ENCODE results near the gene TMEM86B. TPM values are rescaled to one million over a fixed set of nuclear protein-coding genes. Genes with fewer than 3 reads are reported as not detected.

Gene TMEM86B
- total RNA-seq, 2 experiments from 2014 or later, result 11.0 to 13.8 TPM

DNA sequence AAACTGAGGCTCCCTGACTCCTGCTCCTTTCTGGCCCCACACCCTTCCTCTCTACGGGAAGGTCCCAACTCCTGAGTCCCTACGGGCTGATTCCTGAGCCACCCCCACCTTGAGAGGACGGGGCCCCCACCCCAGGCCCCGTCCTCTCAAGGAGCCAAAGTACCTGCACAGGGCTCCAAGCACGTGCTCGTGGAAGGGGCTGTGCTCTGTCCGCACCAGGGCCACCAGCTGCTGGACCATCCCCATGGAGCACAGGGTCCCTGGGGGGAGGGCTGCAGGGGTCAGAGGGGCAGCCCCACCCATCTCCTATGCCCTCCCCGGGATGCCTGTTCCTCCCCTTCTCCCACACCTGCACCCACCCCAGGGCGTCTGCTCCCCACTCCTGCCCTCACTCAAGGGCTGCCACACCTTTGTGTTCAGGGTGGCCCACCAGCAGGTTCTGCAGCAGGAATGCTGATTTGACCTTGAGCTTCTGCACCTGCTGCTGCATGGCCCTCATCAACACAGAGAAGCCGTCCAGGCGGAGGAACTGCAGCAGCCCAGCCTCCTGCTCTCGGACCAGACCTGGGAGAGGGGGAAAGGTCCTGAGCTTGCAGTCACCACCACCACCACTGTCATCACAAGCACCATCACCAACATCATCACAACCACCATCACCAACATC, 37.3 kb upstream of the TMEM86B start:
- no peak overlapping the region for H3K27ac Mint-ChIP-seq
- H3K9me3 Mint-ChIP-seq (ENCODE audit: insufficient read depth), result no peaks in the 10 kb centered on the region
- DNase-seq (no peak), ATAC-seq (no peak)
- H3K4me3 Mint-ChIP-seq, result no peak overlapping the region
- CTCF ChIA-PET, result no interaction called here
- H3K36me3 Mint-ChIP-seq (ENCODE audit: low read depth), result peaks cover 10% of the 10 kb centered on the region
- POLR2A ChIA-PET, result no interaction called here
- H3K27me3 Mint-ChIP-seq (ENCODE audit: low read depth), result no peaks in the 10 kb centered on the region
- peaks cover 2% of the 10 kb centered on the region for H3K4me1 Mint-ChIP-seq (ENCODE audit: low read depth)

DNA sequence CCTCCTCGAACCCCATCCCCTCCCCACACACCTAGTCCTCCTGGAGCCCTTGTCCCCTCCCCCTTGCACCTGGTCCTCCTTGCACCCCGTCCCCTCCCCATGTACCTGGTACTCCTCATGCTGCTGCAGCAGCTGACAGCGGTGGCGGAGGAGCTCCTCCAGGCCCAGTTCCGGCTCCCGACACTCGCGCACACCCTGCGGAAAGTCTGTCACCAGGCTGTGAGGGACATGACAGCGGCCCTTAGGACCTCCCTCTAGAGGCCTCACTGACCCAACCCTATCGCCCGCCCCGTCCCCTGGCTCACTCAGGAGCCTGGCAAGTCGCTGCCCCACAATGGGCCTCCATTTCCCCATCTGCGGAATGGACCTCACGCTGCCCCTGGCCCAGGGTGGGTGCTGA, 36.6 kb upstream of the TMEM86B start:
- POLR2A ChIA-PET, result no interaction called here

DNA sequence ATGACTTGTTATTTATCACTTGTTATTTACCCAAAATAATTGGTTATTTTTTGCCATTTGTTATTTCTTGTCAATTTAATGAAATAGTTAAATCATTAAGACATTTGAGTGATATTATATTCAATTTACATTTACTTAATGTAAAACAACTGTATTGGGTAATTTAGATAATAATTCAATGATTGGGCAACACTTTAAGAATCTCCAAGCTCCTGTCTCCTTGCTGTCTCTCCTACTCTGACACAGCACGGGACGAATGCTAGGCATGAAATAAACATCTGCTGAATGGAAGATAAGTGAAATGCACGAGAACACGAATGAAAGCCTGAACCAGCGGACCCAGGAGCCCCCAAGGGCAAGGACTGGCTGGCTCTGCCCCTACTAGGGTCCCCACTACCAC, 36.0 kb upstream of the TMEM86B start:
- no peaks in the 10 kb centered on the region for H3K9me3 Mint-ChIP-seq (ENCODE audit: insufficient read depth)
- ATAC-seq, result no peak

More for the DNA sequence above, 36.6 kb upstream of the TMEM86B start:
- Mint-ChIP-seq H3K36me3 (ENCODE audit: low read depth) (peaks cover 10% of the 10 kb centered on the region), H3K4me1 (ENCODE audit: low read depth) (peaks cover 7% of the 10 kb centered on the region), H3K9me3 (ENCODE audit: insufficient read depth) (no peaks in the 10 kb centered on the region), H3K27me3 (ENCODE audit: low read depth) (no peaks in the 10 kb centered on the region), H3K4me3 (no peak overlapping the region), H3K27ac (no peak overlapping the region)
- CTCF ChIA-PET, result no interaction called here
- ATAC-seq (no peak), DNase-seq (no peak)

DNA sequence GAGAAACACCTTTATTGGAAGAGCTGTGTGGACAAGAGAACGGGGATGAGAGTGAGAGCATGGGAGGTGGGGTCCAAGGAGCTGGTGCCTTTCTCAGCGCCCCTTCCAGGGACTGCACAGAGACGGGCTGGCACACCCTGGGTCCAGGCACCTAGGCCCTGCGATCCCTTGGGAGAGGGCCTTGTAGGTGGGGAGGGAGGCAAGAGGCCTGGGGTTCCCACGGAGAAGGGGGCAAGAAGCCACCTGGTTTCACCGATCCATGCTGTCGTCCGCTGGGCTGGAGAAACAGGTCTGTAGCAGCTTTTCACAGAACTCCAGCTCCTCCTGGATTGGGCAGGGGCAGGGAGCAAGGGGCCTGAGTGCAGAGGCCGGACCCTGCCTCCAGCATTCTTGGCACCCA, 33.8 kb upstream of the TMEM86B start:
- DNase-seq, result no peak
- H3K36me3 Mint-ChIP-seq (ENCODE audit: low read depth), result peaks cover 15% of the 10 kb centered on the region
- no peaks in the 10 kb centered on the region for H3K9me3 Mint-ChIP-seq (ENCODE audit: insufficient read depth)
- CTCF ChIA-PET, result interaction anchor here (0.9 to 1.3 kb wide), 2 partner anchors 8 to 30 kb away, joined by 4 read pairs; no protein-coding TSS in a partner anchor
- ATAC-seq, result no peak
- no peaks in the 10 kb centered on the region for H3K27me3 Mint-ChIP-seq (ENCODE audit: low read depth)
- H3K27ac Mint-ChIP-seq, result no peak overlapping the region
- peaks cover 13% of the 10 kb centered on the region for H3K4me1 Mint-ChIP-seq (ENCODE audit: low read depth)
- POLR2A ChIA-PET, result interaction anchor here (0.8 to 1.0 kb wide), 2 partner anchors 18 to 145 kb away, joined by 3 read pairs; partner anchors contain the start of gene HSPBP1
- no peak overlapping the region for H3K4me3 Mint-ChIP-seq

More for the DNA sequence above, 36.0 kb upstream of the TMEM86B start:
- ChIA-PET POLR2A (no interaction called here), CTCF (no interaction called here)
- Mint-ChIP-seq H3K4me1 (ENCODE audit: low read depth) (peaks cover 9% of the 10 kb centered on the region), H3K27me3 (ENCODE audit: low read depth) (no peaks in the 10 kb centered on the region), H3K36me3 (ENCODE audit: low read depth) (peaks cover 10% of the 10 kb centered on the region), H3K27ac (no peak overlapping the region), H3K4me3 (no peak overlapping the region)
- no peak for DNase-seq

DNA sequence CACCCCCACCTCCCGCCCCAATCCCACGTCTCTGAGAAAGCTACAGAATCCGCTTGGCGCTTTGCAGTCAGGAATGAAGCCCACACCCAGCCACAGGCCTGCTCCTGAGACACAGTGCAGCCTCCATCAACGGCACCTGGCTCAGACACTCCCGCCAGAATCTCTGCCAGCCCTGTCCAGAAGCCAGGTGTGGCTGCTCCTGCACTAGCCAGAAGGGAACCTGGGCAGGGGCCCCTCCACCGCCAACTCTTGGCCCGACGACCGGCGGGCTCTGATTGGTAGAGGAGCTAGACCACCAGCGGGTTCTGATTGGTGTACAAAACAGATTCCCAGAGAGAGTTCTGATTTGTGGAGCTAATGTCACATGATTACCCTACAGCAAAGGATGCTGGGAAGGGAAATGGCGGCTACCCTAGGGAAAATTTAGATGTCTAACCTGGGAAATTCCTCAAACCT, 33.1 kb upstream of the TMEM86B start:
- ChIA-PET POLR2A (interaction anchor here (0.9 to 2.9 kb wide), 3 partner anchors 17 to 146 kb away, joined by 3 to 35 read pairs (median 3); partner anchors contain the start of genes HSPBP1 and UBE2S), CTCF (interaction anchor here (0.9 to 1.2 kb wide), 2 partner anchors 30 to 40 kb away, joined by 4 to 5 read pairs; no protein-coding TSS in a partner anchor)
- DNase-seq (no peak), ATAC-seq (no peak)
- Mint-ChIP-seq H3K4me3 (no peak overlapping the region), H3K27me3 (ENCODE audit: low read depth) (no peaks in the 10 kb centered on the region), H3K4me1 (ENCODE audit: low read depth) (peaks cover 15% of the 10 kb centered on the region), H3K9me3 (ENCODE audit: insufficient read depth) (no peaks in the 10 kb centered on the region), H3K27ac (no peak overlapping the region), H3K36me3 (ENCODE audit: low read depth) (peaks cover 21% of the 10 kb centered on the region)

DNA sequence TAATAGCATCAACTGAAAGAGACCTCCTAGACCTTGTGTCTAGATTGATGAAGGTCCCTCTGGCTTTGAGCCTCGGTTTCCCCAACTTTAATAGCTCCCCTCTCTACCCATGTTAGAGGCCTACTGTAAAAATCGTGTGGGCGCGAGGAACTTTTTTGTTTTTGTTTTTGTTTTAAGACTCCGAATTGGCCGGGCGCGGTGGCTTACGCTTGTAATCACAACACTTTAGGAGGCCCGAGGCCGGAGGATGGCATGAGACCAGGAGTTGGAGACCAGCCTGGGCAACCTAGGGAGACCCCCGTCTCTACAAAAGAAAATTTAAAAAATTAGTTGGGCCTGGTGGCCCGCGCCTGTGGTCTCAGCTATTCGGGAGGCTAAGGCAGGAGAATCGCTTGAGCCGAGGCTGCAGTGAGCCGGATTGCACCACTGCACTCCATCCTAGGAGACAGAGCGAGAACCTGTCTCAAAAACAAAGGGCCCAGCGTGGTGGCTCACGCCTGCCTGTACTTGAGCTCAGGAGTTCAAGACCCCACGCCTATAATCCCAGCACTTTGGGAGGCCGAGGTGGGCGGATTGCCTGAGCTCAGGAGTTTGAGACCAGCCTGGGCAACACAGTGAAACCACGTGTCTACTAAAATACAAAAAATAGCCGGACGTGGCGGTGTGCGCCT, 31.1 kb upstream of the TMEM86B start:
- DNase-seq (no peak), ATAC-seq (no peak)
- H3K9me3 Mint-ChIP-seq (ENCODE audit: insufficient read depth), result no peaks in the 10 kb centered on the region
- ChIA-PET POLR2A (interaction anchor here (0.7 to 3.1 kb wide), 27 partner anchors 8 to 365 kb away, joined by 3 to 35 read pairs (median 4); partner anchors contain the start of genes BRSK1, HSPBP1, KMT5C and PPP1R12C), CTCF (interaction anchor here (0.6 to 1.5 kb wide), 7 partner anchors 17 to 244 kb away, joined by 3 to 5 read pairs (median 4); partner anchors contain the start of genes HSPBP1 and KMT5C)
- H3K36me3 Mint-ChIP-seq (ENCODE audit: low read depth), result peaks cover 35% of the 10 kb centered on the region
- H3K4me3 Mint-ChIP-seq, result peak overlapping the region; percentile 81
- H3K27ac Mint-ChIP-seq, result peak overlapping the region; percentile 98
- H3K27me3 Mint-ChIP-seq (ENCODE audit: low read depth), result no peaks in the 10 kb centered on the region
- H3K4me1 Mint-ChIP-seq (ENCODE audit: low read depth), result peaks cover 26% of the 10 kb centered on the region

DNA sequence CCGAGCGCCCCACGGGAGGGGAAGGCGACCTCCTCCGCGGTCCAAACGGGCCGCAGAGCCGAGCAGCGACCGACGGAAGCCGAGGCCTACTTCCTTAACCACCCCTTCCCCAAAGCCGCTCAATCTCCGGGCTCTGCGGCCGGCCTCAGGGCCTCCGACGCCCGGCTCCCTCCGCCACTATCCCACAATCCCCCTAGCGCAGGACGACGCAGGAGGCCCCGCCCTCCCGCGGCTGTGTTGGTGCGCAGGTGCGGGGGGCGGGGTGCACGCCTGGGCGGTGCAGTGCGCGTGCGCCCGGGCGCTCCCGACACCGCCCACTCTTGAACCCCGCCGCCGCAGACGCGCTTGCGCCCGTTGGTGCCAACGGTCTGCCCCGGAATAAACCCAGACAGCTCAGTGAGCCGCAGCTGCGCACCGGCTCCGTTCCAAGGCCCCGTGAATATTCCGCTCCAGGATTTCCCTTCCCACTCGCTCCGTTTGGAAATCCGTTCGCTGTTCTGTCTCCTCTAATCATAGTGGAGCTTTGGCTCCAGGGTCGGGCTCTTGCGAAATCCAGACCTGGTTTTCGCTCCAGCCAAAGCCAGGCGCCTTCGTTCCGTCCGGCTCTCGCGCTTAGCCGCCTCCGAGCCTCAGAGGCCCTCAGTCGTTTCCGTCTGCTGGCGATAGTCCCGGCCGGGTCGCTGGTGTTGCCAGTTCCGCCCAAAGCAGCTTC, 30.4 kb upstream of the TMEM86B start, which contains the start of gene PPP6R1:
PPP6R1 (minus strand) TSS at position 190 of the 712 bp plus-strand sequence. CDS start 11,914 bp downstream, outside the sequence.
- Mint-ChIP-seq H3K27me3 (ENCODE audit: low read depth) (no peaks in the 10 kb centered on the region), H3K9me3 (ENCODE audit: insufficient read depth) (no peaks in the 10 kb centered on the region), H3K36me3 (ENCODE audit: low read depth) (peaks cover 42% of the 10 kb centered on the region), H3K27ac (peak within 1 kb of the TSS; percentile 100), H3K4me1 (ENCODE audit: low read depth) (peaks cover 26% of the 10 kb centered on the region), H3K4me3 (peak within 1 kb of the TSS; percentile 91)
- DNase-seq (peak; percentile 95), ATAC-seq (peak; percentile 76)
- CTCF ChIA-PET, result interaction anchor here (0.9 to 1.5 kb wide), 6 partner anchors 17 to 245 kb away, joined by 3 to 5 read pairs (median 4); partner anchors contain the start of genes HSPBP1 and KMT5C
- POLR2A ChIA-PET, result interaction anchor here (0.7 to 3.1 kb wide), 25 partner anchors 9 to 366 kb away, joined by 3 to 35 read pairs (median 4); partner anchors contain the start of genes BRSK1, HSPBP1, KMT5C and PPP1R12C

DNA sequence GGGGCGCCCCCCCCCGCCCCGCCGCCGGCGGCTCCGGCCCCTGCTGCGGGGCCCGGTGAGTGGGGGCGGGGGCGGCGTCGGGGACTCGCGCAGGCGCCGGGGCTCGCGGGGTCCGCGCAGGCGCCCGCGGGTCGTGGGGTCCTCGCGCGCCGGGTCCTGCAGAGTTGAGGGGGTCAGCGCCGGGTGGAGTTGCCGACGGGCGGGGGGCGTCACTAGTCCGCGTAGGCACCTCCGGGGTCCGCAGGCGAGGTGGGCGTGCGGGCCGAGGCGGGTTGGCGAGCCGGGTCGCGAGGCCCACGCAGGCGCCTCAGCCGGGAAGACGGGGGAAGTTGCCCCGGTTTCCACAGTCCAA, 29.9 kb upstream of the TMEM86B start:
- peak; percentile 31 for ATAC-seq
- ChIA-PET CTCF (interaction anchor here (0.8 to 1.3 kb wide), 4 partner anchors 18 to 396 kb away, joined by 3 to 4 read pairs (median 3); partner anchors contain the start of gene KMT5C), POLR2A (interaction anchor here (1.3 to 3.4 kb wide), 7 partner anchors 12 to 149 kb away, joined by 5 to 19 read pairs (median 7); partner anchors contain the start of genes BRSK1, KMT5C, TMEM238 and UBE2S)
- Mint-ChIP-seq H3K9me3 (ENCODE audit: insufficient read depth) (no peaks in the 10 kb centered on the region), H3K4me1 (ENCODE audit: low read depth) (peaks cover 31% of the 10 kb centered on the region), H3K27ac (no peak overlapping the region), H3K4me3 (peak overlapping the region; percentile 81), H3K36me3 (ENCODE audit: low read depth) (peaks cover 47% of the 10 kb centered on the region), H3K27me3 (ENCODE audit: low read depth) (no peaks in the 10 kb centered on the region)
- peak; percentile 52 for DNase-seq

DNA sequence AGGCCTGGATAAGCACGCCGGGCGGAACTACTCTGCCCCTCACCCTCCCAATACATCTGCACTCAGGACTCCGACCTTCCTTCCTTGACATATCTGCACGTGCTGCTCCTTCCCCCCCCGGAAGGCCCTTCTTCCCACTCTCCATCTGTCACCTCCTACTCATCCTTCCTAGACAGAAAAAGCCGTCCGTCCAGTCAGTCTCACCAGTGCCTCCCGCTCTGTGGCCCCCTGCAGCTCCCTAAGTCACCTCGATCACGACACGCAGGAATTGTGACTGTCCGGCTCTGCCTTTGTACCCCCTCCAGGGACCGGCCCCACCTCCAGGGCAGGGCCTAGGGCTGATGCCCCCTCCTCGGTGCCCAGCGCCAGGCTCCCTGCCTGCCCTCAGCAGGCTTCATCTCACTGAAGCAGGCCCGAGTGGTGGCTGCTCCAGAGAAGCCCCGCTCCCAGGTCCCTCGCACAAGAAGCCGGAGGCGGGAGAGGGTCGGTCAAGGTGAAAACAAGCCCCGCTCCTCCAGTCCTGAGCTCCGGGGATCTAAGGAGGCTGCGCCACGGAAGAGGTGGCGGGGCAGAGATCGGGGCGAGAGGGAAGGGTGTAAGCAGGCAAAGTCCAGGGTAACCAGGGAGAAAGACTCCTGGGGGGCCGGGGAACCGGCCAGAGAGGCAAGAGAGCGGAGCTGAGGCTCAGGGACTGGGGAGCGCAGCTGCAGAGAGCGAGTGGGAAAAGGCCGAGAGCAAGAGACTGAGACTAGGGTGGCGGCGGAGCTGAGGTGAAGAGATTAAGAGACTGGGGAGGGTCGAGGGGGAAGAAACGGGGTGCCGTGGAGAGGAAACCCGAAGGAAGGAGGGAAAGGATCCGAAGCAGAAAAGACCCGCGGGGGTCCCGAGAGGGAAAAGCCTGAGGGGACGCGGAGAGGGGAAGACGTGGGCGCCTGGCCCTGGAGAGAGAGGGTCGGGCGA, 29.2 kb upstream of the TMEM86B start:
- H3K27ac Mint-ChIP-seq, result peak overlapping the region; percentile 100
- CTCF ChIA-PET, result interaction anchor here (0.8 to 2.7 kb wide), 6 partner anchors 22 to 397 kb away, joined by 3 to 11 read pairs (median 3); partner anchors contain the start of genes HSPBP1 and TMEM238
- ATAC-seq, result no peak
- no peaks in the 10 kb centered on the region for H3K27me3 Mint-ChIP-seq (ENCODE audit: low read depth)
- DNase-seq, result peak; percentile 41
- POLR2A ChIA-PET, result interaction anchor here (0.6 to 3.7 kb wide), 5 partner anchors 21 to 150 kb away, joined by 3 to 19 read pairs (median 16); partner anchors contain the start of genes HSPBP1, KMT5C, TMEM238 and UBE2S
- H3K9me3 Mint-ChIP-seq (ENCODE audit: insufficient read depth), result no peaks in the 10 kb centered on the region
- H3K36me3 Mint-ChIP-seq (ENCODE audit: low read depth), result peaks cover 52% of the 10 kb centered on the region
- H3K4me3 Mint-ChIP-seq, result peak overlapping the region; percentile 91
- peaks cover 38% of the 10 kb centered on the region for H3K4me1 Mint-ChIP-seq (ENCODE audit: low read depth)
